Mucosa of descending colon (tissue), 3 donors: ENCODE results near the gene CAPN9. TPM values are rescaled to one million over a fixed set of nuclear protein-coding genes. Genes with fewer than 3 reads are reported as not detected.

Experiments used
- ATAC-seq: fragments of 200-7000 bp; cut with Tn5 transposase; one replicate; pipeline ENCODE4 v1.9.1; 2020; ENCODE audit warnings: mild to moderate bottlenecking, moderate library complexity
- DNase-seq, 3 donors: peaks; one replicate each; pipeline ENCODE4 v3.0.0-alpha.2; 2020
- H3K36me3 ChIP-seq: fragments of 200-600 bp; one replicate; pipeline ENCODE4 v1.8.0; 2021; ENCODE audit warnings: low read depth, mild to moderate bottlenecking
- H3K4me1 ChIP-seq: fragments of 200-600 bp; one replicate; pipeline ENCODE4 v1.8.0; 2021; ENCODE audit warnings: low read depth, mild to moderate bottlenecking
- H3K4me3 ChIP-seq: fragments of 200-600 bp; one replicate; pipeline ENCODE4 v1.8.0; 2021; ENCODE audit warnings: mild to moderate bottlenecking
- H3K9me3 ChIP-seq: fragments of 200-600 bp; one replicate; pipeline ENCODE4 v1.8.0; 2021; ENCODE audit warnings: mild to moderate bottlenecking
- intact Hi-C, 2 donors: fragments of 100-400 bp; cut with DNase I in 1 of 2; cut with micrococcal nuclease in 1 of 2; formaldehyde crosslinking; loops; one replicate each; pipeline versions ENCODE4 v1.11.0 to v1.11.1; 2022; cut with DNase I, micrococcal nuclease
- total RNA-seq, 3 donors: library from RNA; stranded (reverse); fragmentation: NEBNext Ultra II Directional in 2 of 3; extraction: Animal tissue kit (Norgen Biotek cat#: 25700) in 2 of 3; gene quantifications; one replicate each; pipeline versions ENCODE4 v1.2.1 to v1.2.4, GENCODE V29; 2021 to 2023
- TF ChIP-seq, protein P1 (sequence below): fragments of 200-600 bp; IDR thresholded peaks from one replicate; pipeline ENCODE4 v1.8.0; 2022; ENCODE audit warnings: antibody characterized with exemption, mild to moderate bottlenecking
- donor health status: DM: no; HTN: no; CAD: no; lungs with moderate emphysema.
- donor health status: DM: no; HTN: no; CAD: no.
- donor health status: DM: no; HTN: yes; CAD: no.

CAPN9 gene
- total RNA-seq, 3 donors from 2014 or later, result 11.4 to 30.8 (median 28.8) TPM

DNA sequence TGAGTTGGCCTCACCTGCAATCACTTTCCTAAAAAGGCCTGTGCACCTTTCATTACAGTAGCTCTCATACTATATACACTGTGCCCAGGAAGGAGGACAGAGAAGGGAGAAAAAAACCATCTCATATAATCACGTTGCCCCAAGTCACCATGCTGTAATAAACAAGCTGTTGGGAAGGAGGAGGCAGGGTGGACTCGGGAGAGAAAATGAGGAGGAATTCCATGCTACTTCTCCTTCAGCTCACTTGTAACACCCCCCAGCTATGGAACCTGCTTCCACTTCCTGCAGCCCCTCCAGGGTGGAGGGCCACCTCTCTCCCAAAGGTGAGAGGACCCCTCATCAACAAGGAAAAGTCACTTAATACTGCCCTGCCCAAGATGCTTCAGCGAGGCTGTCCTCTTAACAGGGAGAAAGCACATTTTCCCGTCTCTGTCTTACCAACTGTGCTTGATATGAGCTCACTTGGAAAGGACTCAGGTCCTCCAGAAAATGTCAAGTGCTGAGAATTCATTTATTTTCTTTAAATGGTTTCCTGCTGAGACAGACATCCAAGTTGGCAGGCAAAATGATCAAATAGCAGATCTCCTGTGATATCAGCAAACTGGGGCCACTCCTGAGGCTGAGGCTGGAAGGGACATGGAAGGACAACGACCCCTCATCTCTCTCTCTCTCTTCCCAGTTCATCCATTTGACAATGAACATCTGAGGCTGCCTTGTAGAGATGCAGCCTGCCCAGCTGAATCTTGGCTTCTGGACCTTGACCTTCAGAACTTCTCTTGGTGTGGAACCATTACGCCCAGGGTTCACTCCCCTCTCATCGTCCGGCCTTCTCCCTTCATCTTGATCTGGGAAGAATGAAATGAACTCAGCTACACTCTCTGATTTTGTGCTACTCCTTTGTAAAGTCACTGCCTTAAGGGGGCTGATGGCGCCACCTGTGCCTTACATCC lies 54.0 kb downstream of the CAPN9 start:
- intact Hi-C loops, result no loop called here

DNA sequence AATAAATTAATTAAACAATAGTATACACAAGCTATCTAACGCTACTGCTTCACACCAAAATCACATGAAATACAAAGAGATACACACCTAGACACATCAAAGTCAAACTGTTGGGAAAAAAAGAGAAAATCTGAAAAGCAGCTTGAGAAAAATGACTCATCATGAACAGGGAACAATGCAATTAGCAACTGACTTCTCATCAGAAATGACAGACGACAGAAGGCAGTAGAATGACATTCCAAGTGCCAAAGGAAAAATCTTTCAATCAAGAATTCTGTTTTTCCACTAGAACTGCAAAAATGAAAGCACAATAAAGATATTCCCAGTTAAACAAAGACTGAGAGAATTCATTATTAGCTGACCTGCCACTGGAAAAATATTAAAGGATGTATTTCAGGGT lies 57.2 kb downstream of the CAPN9 start:
- no peak for ATAC-seq
- Histone ChIP-seq H3K36me3 (no peaks in the 10 kb centered on the region), H3K4me1 (no peaks in the 10 kb centered on the region), H3K4me3 (no peak overlapping the region), H3K9me3 (no peaks in the 10 kb centered on the region)
- TF ChIP-seq, protein P1, sequence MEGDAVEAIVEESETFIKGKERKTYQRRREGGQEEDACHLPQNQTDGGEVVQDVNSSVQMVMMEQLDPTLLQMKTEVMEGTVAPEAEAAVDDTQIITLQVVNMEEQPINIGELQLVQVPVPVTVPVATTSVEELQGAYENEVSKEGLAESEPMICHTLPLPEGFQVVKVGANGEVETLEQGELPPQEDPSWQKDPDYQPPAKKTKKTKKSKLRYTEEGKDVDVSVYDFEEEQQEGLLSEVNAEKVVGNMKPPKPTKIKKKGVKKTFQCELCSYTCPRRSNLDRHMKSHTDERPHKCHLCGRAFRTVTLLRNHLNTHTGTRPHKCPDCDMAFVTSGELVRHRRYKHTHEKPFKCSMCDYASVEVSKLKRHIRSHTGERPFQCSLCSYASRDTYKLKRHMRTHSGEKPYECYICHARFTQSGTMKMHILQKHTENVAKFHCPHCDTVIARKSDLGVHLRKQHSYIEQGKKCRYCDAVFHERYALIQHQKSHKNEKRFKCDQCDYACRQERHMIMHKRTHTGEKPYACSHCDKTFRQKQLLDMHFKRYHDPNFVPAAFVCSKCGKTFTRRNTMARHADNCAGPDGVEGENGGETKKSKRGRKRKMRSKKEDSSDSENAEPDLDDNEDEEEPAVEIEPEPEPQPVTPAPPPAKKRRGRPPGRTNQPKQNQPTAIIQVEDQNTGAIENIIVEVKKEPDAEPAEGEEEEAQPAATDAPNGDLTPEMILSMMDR, result no peak
- intact Hi-C loops, result no loop called here
- no peak for DNase-seq

More for the DNA sequence above, 54.0 kb downstream of the CAPN9 start:
- H3K4me1 ChIP-seq, result no peaks in the 10 kb centered on the region
- DNase-seq, result no peak
- no peaks in the 10 kb centered on the region for H3K9me3 ChIP-seq
- TF ChIP-seq, protein P1, result no peak
- no peaks in the 10 kb centered on the region for H3K36me3 ChIP-seq
- ATAC-seq, result no peak
- H3K4me3 ChIP-seq, result no peak overlapping the region

DNA sequence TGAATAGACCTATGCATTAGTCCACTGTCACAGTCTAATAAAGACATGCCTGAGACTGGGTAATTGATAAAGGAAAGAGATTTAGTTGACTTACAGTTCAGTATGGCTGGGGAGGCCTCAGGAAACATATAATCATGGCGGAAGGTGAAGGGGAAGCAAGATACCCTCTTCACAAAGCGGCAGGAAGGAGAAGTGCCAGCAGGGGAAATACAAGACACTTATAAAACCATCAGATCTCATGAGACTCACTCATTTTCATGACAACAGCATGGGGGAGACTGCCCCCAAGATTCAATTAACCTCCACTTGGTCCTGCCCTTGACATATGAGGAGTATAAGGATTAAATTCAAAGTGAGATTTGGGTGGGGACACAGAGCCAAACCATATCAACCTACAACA lies 59.4 kb downstream of the CAPN9 start:
- TF ChIP-seq, protein P1, result no peak
- DNase-seq, result no peak

DNA sequence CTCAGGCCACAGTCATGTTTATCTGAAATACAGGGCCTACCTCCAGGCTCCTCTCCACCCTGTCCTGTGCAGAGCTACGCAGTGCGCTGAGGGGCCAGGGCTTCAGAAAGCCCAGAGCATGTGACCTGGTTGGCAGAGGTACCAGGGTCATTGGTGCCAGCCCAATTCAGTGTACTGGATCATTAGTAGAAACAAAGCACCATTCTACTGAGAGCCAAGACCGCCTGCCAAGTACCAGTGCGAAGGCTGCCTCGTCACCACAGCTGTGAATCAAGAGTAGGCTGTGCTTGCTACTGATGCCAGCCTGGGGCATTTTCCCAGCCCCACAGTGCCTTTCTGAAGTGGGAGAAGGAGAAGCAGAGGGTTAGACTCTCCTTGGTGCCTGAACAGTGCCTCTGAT lies 59.8 kb downstream of the CAPN9 start:
- TF ChIP-seq, protein P1, result no peak
- no peak for DNase-seq
- Histone ChIP-seq H3K9me3 (no peaks in the 10 kb centered on the region), H3K36me3 (no peaks in the 10 kb centered on the region), H3K4me1 (no peaks in the 10 kb centered on the region), H3K4me3 (no peak overlapping the region)
- intact Hi-C loops, result no loop called here
- ATAC-seq, result no peak

More for the DNA sequence above, 59.4 kb downstream of the CAPN9 start:
- Histone ChIP-seq H3K4me3 (no peak overlapping the region), H3K4me1 (no peaks in the 10 kb centered on the region), H3K9me3 (no peaks in the 10 kb centered on the region), H3K36me3 (no peaks in the 10 kb centered on the region)
- ATAC-seq, result no peak
- intact Hi-C loops, result no loop called here

DNA sequence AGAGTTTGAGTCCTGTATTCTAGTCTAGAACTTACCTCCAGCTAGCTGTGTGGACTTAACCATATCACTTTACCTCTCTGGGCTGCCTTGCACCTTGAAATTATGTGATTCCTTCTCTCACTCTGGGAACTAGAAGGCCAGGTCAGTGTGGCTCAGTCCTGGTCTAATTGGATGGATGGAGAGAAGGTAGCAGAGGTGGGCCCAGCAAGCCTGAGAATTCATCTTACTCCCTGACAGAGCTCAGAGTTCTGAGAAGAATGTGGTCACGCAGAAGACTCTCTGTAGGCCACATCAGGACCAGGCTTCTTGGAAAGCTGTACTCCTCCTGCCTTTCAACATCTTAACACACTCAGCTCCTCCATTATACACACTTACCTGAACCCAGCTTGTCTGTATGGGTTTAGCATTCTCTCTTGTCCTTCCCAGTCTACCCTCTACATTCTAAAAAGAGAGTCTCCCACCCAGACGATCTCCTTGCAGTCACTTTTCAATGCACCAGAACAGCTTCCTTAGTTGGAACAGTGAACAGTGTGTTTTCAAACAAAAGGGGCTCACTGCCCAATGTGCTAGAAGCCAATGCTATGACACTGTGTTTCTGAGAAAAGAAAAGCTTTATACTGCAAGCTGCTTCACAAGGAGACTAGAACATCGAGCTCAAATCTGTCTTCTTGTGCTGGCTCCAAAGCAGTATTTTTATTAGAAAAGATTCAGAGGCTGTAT lies 60.5 kb downstream of the CAPN9 start:
- TF ChIP-seq, protein P1, result no peak
- Histone ChIP-seq H3K36me3 (no peaks in the 10 kb centered on the region), H3K4me1 (no peaks in the 10 kb centered on the region), H3K9me3 (peaks cover 5% of the 10 kb centered on the region), H3K4me3 (no peak overlapping the region)
- ATAC-seq (no peak), DNase-seq (no peak)
- intact Hi-C loops, result no loop called here
